ENCODE results near the gene NTN1.

NTN1 gene

DNA sequence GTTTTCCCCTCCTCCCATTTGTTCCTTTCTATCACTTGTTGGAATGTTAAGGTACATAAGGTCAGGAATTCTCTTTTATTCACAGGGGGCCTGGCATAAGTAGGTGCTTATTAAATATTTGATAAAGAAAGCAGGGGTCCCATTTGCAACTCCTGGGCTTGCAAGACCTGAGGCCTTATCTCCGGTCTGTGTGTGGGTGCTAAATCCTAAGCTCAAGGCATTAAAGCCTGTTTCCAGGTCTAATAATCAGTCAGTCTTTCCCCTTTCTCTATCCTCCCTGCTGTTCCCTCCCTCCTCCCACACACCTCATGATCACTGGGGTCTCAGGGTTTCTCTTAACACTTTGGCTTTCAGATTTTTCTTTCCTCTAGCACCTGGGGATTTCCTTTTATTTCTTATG lies 17.1 kb downstream of the NTN1 start:
- DNase-seq, result no peak

DNA sequence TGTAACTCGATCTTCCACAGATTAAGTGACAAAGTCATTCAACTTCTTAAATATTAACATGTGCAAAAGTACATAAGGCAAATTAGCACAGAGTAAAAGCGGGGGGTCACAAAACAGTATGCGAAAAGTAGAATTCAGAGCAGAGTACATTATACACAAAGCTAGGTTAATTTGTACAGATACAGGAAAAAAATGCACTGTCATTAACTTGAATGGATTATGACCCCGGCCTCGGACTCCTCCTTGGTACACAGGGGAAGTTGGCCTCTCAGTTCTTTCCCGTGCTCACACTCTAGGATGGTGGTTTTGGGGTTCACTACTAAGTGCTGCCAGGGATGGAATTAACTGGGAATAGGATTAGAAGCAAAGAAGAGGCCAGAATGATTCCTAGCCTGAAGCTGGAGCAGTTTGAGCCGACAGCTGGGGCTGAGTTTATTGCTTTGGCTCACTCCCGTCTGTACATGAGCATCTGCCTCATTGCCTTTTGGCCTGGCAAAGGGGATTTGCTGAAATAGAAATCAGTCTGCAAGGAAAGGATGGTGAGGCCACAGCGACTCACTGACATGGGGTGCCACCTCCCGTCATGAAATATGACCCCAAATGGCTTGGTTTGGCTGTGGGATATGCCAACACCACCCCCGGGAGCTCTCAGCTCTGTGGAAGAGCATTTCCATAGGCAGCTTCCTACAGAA lies 23.6 kb downstream of the NTN1 start:
- no peak for DNase-seq

DNA sequence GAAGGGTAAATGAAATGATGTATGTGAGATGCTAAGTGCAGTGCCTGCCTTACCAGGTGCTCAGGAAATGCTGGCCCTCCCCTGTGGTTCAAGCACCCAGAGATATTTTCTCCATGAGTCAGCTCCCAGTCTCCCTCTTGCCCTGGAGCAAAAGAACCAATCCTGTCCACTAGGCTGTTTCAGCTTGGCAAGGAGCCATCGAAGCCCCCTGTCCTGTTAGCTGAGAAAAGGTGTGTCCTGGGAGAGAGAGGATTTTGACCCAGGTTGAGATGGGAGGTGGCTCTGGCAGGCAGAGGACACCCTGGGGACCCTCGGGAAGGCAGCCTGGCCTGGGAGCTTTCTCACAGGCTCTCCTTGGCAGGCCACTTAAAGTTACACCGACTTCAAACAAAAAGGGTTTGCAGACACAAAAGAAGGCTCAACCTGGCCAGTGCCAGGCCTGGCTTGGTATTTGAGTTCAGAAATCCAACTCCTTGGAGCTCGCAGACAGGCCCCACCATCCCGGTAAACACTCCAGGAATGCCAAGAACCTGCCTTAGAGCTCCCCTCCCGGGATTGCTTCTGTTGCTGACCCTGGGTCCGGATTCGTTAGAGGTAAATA lies 29.6 kb downstream of the NTN1 start:
- no peak for DNase-seq

DNA sequence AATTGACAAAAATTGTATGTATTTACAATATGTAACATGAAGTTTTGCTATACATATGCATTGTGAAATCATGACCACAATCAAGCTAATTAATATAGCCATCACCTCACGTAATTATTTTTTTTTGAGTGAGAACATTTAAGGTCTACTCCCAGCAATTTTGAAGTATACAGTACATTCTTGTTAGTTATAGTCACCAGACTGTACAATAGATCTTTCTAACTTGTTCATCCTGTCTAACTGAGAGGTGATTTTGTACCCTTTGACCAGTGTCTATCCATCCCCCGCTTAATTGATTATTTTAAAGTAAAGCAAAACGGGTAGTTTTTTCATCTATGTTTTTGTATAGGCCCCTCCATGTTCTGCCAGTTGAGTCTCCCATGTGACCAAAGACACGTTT lies 30.3 kb downstream of the NTN1 start:
- DNase-seq, result no peak

DNA sequence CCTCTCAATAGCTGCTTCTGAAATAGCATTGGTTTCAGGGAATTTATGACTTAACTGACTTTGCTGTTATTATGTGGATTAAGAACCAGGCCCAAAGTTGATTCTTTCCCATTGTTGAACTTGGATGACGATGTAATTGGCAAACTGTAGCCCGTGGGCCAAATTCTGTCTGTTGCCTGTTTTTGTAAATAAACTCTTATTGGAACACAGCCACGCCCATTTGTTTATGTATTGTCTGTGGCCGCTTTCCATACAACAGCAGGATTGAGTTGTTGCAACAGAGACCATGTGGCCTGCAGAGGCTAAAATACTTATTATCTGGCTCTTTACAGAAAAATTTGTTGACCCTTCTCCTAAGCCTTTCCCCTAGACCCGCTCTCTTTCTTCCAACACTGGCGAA lies 31.6 kb downstream of the NTN1 start:
- DNase-seq, result no peak

DNA sequence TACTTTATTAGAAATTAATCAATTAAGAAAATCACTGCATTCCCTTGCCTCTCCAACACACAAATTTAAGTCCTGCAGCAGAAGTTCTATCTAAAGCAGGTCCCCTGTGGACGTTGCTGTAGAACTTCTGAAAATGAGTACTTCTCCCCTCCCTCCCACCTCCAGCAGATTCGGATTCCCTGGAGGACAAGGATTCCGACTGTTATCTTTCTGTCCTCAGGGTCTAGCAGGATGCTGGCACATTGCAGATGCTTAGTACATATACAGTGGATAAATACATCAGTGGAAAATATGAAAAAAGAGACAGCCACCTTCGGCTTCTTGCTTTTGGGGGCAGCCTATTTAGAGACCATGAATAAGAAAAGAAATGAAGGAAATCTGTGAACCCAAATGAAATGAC lies 32.1 kb downstream of the NTN1 start:
- no peak for DNase-seq

DNA sequence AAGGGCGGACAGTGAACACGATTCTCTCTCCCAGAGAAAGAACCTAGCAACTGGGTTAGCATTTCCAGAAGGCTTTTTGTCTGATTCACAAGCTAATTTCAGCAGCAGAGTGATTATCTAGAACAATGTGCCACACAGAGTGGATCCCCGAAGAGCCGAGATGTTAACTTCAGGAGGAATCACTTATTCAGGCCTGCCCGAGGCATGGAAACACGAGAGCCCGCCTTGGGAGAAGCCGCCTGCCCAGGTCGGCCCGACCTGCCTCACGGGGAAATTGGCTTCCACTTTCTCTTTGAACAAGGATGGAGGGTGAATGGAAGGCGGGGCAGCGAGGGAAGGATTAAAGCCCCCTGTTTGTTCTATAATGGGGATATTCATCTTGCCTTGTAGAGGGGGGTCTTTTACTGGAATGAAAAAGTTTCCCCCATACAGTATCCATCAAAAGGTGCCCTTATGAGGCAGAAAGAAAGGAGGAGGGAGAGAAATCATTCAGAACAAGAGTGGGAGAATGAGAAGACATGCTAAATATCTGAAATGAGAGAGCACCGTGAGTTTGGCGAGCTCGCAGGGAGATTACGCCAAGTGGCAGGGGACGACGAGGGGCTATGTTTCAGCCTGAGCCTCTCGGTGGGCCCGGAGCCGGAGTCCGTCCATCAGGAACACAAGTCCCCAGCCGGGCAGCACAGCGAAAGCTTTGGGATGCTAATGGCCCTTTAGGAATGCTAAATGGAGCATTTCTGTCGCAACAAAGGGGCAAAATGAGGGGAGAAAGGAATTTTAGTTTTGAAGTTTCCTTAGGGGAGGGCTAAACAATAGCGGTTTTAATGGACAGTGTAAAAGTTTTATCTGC lies 33.0 kb downstream of the NTN1 start:
- DNase-seq, result no peak

DNA sequence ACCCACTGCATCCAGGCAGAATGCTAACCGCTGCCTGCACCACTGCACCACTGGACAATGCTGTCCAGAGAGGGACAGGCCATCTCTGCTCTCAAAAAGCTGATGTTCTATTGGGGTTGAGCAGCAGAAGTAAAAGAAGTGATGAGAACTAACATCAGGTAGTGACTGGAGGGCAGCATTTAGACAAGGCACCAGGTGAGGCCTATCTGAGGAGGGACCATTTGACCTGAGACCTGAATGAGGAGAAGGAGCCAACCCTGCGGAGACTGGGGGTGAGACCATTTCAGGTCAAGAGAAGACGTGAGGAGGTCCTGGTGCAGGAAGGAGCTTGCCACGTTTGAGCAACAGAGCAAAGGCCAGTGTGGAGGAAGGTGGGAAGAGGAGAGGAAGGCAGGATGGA lies 34.0 kb downstream of the NTN1 start:
- DNase-seq, result no peak

DNA sequence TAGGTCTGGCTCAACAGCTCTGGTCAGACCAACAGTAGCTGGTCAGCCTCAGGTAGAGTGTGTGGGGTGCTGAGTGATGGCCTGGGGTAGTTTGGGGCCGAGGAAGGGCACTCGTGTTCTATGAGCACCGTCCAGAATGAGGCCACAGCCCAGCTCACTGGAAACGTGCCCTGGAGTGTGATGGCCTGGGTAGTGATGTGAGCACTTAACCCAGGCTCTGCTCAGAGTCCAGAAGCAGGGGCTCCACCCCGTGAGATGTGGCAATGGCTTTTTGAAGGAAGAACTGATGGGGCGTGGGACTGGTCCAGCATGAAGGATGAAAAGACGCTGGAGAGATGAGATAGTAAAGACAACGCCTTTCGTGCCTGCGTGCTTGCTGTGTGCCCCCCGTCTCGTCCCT lies 35.3 kb downstream of the NTN1 start:
- no peak for DNase-seq

DNA sequence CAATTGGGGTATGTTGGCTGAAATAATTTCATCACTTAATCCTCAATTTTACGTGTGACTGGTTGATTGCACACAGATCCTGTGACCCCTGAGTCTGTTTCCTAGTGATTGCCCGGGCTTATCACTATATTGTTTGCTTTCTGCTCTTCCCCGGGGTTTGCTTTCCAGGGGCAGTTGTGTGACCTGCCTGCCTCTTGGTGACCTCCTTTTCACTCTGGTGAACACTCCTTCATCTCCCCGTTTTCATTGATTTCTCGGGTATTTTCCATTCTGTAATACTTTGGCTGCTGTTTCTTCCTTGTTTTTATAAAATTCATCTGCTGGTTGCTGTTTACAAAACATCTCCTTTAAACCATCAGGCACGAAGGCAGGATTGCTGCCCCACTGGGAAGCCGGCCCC lies 36.0 kb downstream of the NTN1 start:
- no peak for DNase-seq

DNA sequence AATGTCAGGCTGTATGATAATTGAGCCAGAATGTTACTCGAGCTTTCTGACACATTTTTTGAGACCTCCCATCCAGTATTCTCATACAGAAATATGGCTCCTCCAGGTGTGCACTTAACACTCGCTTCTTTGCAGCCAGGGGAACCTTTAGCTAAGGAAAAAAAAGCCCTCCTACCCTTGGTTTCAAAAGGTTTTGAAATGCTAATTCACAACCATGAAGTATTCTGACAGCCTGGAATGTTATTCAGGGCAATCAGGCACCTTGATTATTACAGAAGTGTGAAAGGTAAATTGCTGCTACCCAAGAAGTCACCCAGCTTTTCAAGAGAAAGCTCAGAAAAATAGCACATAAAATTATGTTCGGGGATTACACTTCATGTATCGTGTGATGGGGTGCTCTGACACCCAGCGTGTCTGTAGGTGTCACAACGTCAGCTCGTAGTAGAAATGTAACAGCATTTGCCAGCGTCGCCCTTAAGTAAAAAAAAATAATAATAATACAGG lies 41.1 kb downstream of the NTN1 start:
- DNase-seq, result no peak

DNA sequence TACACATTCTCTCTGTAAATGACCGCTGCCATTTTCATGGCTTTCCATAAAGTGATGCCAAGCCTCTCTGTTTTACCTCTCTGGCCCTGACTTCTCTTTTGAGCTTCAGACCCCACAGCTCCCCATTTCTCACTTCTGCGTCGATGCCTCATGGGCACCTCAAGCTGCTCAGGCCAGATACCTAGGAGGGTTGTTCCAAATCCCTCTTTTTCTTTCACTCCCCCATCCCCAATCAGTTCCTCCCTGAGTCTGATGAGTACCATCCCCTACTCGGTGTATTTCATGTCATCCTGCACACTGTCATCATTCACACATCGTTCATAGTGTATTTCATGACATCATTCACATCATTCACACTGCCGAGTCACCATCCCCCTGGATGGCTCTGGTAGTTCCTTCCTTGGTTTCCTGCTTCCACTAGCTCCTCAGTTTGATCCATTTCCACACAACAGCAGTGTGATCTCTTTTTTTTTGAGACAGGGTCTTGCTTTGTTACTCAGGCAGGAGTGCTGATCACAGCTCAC lies 43.1 kb downstream of the NTN1 start:
- DNase-seq, result no peak

DNA sequence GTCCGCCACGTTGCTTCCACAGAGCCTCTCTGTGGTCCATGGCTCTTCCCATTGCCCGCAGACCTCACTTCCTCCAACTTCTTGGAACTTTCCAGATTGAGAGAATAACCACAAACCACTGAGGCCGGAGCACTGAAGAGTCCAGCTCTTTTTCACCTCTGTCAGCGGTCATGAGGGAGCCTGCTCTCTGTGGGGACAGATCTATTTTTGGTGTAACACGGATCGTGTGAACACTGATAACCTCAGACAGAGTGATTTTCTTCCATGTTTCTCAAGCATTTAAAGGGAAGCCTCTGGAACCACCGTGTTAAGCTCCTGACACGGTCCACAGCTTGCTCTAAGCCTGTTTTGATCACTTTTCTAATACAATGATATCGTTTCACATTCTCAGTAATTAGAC lies 49.7 kb downstream of the NTN1 start:
- no peak for DNase-seq

DNA sequence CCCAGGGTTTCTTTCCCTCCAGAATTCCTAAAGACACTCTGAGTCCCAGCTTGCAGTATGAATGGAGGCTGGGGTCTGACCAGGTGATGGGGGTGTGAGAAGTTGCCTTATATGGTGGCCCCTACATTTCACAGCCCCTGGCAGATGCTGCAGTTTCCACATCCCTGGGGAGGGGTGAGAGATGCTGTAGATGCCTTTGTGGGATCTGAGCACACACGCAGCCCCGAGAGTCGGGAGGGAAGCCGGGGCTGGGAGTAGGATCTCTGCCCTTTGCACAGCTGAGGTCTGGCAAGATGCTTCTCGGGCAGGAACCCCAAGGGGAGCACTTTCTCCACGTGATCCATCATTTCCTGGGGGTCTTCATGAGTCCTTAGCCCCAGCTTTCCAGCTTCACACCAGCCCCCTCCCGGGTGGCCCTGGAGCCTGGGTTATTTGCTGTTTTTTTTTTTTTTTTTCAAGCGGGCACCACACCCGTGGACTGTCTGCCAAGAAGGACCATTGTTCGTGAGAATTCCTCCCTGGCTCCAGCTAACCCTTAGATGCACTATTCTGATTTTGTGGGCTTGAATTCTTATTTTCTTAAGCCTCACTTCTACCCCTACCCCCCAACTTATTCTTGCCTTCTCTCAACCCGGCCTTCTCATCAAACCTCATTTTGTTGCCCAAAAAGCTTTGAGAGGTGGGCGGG lies 50.6 kb downstream of the NTN1 start:
- no peak for DNase-seq

DNA sequence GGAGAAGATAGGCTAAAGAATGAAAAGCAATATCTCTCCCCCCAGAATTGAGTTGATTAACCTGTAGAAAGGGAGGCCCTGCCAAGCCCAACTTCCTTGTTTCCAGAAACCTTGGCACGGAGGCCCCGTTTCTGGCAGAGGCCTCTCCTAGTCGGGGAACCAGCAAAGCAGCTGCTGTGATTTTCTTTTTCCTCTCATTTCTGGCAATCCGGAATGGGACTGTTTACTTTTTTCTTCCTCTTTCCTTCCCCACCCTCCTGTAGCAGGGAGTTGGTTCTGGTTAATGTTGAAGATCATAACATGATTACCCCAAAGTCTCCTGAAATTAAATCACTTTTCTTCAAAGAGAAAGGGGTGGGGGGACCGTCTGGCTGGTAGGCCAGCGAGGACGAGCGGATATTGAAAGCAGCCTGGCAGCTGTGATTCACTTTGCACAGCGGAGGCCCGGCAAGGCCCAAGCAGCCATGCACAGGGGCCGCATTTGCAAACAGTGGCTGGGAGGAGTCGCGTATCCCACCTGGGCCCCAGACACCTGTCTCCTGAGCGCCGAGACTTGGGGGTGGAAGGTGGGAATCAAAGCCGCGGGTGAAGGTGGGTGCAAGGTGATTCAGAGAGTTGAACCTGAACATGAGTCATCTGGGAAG lies 51.5 kb downstream of the NTN1 start:
- no peak for DNase-seq

DNA sequence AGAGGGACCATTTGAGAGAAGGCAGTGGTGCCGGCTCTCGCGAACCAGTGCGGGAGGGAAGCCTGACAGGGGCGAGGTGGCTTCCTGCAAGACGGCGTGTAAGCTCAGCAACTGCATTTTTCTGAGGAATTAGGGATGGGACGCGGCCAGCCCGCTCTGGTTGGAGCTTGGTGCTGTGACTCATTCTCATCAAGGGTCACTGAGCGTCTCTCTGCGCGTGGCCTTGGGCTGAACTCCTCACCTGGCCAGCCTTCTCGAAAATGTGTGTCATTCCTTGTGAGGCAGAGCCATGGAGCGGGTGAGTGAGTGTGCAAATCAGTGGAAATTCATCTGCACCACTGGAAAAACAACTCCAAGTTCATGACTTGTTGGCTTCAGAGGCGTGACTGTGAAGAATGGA lies 52.8 kb downstream of the NTN1 start:
- DNase-seq, result no peak

DNA sequence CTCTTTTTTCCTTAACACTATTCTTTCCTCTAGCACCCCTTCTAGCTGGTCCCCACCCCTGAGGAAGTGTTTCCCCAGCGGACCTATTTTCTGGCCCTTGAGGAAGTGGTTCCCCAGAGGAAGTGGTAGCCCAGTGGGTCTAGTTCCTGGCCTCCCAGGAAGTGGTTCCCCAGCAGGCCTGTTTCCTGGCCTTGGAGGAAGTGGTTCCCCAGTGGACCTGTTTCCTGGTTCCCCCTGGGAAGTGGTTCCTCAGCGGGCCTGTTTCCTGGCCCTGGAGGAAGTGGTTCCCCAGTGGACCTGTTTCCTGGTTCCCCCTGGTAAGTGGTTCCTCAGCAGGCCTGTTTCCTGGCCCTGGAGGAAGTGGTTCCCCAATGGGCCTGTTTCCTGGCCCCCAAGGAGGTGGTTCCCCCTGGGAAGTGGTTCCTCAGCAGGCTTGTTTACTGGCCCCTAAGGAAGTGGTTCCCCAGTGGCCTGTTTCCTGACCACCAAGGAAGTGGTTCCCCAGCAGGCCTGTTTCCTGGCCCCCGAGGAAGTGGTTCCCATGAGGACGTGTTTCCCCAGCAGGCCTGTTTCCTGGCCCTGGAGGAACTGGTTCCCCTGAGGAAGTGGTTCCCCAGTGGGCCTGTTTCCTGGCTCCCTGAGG lies 58.3 kb downstream of the NTN1 start:
- DNase-seq, result no peak

DNA sequence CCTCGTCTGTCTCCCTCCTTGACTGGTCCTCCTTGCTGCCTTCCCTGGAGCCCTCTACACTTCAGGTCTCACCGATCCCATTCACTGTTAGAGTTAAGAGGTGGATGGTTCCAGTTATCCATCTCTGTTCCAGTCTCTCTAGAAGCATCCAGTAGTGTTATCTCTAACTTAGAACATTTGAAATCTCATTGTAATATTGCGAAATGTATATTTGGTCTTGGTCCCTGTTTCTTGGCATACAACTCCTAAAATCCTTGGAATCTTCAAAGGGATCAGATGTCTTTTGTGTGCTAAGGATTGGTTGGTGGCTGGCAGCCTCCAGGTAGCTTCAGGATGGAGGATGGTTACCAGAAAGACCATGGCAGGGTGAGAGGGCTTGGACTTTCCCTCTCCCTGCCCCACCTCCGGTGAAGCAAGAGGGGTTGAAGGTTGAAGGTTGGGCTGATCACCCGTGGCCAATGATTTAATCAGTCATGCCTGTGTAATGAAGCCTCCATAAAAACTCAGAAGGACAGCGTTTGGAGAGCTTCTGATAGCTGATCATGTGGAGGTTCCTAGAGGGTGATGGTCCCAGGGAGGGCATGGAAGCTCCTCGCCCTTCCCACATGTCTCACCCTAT lies 59.1 kb downstream of the NTN1 start:
- DNase-seq, result no peak

DNA sequence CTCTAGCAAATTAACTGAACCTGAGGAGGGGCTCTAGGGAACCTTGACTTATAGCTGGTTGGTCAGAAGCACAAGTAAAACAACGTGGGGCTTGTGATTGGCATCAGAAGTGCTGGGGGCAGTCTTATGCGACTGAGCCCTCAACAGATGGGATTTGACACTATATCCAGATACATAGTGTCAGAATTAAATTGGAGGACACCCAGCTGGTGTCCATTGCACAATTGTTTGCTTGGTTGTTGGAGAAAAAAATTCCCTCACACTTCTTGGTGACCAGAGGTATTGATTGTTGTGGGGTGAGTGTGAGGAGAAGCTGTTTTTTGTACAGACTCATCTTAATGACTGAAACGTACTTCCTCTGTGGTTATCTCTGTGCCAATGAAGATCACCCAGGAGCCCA lies 59.7 kb downstream of the NTN1 start:
- DNase-seq, result no peak

DNA sequence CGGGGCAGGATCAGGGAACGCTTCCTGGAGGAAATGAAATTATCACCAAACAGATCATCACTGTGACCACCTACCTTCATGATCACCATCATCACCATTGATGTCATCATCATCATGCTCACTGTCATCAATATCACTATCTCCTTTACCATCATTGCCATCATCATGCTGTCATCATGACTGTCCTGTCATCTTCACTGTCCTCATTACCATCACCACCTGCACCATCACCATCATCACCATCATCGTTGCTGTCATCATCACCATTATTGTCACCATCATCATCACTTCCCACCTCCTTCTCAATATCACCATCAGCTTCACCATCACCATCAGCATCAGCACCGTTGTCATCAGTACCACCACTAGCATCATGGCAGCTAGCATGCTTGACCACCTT lies 65.3 kb downstream of the NTN1 start:
- DNase-seq, result no peak

DNA sequence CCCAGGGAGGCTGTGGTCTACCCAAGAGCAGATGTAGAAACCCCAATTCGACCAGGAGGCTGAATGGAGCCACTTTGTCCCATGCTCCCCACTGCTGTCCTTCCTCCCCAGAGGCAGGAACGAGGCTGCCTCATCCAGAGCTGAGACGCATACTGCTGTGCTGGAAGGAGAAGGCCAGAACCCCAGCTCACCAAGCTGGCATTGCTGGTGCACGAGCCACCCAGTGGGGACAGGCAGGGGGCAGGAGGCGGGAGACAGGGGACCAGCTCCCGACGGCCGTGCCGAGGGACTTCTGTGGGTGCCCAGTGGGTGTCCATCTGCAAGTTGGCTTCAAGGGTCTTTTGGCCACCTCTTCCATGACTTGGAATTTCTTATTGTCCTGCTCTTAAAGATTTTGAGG lies 66.6 kb downstream of the NTN1 start:
- no peak for DNase-seq

DNA sequence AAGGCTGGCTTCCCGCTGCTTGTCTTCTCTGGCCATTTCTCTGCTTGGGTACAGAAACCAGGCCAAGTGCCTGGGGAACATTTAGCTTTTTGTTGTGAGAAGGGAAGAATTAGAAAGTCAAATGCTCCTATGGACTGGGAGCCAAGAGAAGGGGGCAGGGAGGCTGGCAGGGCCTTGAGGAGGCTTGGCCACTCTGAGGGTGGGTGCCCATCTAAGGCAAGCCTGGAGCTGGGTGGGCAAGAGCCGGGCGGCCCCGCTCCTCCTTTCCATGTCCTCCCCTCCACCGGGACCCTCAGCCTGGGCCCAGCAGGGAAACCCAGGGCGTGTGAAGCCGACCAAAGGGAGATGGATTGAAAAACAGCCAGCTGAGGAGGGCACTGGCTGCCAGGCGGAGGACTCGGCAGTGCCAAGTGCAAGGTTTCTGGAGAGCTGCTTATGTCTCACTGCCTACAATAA lies 69.4 kb downstream of the NTN1 start:
- DNase-seq, result no peak
